HG03565 (cell line): ENCODE measurements around the gene BMPR1B.

Experiments used
- ATAC-seq: cut with Tn5 transposase; IDR thresholded peaks from one replicate; pipeline ENCODE4 v1.9.1; 2021; ENCODE audit warnings: mild to moderate bottlenecking, moderate library complexity; ENCODE audit not compliant: unreplicated experiment

The BMPR1B gene

GRCh38 chr4:94905511-94905910, 147.8 kb downstream of the BMPR1B start:
- ATAC-seq, result no peak

DNA sequence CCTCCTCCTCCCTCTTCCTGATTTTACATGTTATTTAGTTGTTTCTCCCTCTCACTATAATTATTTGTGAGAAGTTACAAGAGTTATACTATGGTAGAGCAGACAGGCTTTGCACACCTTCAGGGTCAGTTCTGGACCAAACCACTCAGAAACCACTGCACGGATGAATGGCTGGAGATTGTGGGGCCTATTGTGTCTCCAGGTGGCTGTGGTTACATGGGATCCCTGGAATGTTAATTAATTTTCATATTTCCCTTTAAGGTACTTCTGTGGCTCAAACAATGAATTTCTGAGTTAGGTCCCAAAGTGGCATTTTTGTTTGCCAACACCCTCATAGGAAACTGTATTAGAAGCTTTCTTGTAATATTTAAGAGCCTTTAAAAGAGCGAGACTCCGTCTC, 151.9 kb downstream of the BMPR1B start:
- no peak for ATAC-seq

- no peak for ATAC-seq
These were observed 153.4 kb downstream of the BMPR1B start for GRCh38 chr4:94911106-94911505.

- ATAC-seq, result no peak
These were observed 154.9 kb downstream of the BMPR1B start for GRCh38 chr4:94912606-94913005.

- ATAC-seq, result peak; percentile 49
These were observed 155.6 kb downstream of the BMPR1B start for GRCh38 chr4:94913316-94913715.

DNA sequence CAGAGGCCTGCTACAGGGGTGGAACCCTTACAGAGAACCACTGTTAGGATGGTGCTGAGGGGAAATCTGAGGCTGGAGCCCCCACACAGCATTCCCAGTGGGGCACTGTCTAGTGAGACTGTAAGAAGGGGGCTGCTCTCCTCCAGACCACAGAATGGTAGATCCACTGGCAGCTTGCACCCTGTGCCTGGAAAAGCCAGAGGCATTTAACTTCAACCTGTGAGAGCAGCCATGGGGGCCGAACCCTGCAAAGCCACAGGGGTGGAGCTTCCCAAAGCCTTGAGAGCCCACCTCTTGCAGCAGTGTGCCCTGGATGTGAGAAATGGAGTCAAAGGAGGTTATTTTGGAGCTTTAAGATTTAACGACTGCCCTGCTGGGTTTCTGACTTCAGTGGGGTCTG, 159.4 kb downstream of the BMPR1B start:
- ATAC-seq, result no peak

GRCh38 chr4:94918543-94918942, 160.8 kb downstream of the BMPR1B start:
- ATAC-seq, result no peak

- ATAC-seq, result no peak
These were observed 162.6 kb downstream of the BMPR1B start for GRCh38 chr4:94920369-94920768.

- no peak for ATAC-seq
These were observed 166.8 kb downstream of the BMPR1B start for GRCh38 chr4:94924566-94924965.

DNA sequence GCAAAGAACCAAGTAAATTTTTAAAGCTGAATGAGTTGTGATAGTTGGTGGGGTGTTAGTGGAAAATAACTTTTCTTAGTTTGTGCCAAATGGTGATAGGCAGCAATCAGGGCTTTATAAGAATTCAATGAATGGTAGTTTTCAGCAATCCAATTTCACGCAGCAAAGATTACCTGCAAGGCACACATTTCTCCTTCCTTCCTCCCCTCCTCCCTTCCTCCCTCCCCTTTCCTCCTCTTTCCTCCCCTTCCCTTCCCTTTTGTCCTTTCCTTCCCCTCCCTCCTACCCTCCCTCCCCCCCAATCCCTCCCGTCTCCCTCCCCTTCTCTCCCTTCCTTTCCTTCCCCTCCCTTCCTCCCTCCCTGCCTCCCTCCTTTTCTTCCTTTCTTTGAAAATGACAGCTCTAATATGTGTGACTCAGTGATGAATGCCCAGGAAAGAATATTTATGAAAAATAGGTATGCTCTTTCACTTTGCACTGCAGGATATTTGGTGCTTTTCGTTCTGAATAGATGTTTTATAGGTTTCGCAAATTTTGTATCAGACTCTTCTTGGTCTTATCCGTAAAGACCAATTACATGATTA, 168.1 kb downstream of the BMPR1B start:
- no peak for ATAC-seq

GRCh38 chr4:94926936-94927335, 169.2 kb downstream of the BMPR1B start:
- no peak for ATAC-seq

DNA sequence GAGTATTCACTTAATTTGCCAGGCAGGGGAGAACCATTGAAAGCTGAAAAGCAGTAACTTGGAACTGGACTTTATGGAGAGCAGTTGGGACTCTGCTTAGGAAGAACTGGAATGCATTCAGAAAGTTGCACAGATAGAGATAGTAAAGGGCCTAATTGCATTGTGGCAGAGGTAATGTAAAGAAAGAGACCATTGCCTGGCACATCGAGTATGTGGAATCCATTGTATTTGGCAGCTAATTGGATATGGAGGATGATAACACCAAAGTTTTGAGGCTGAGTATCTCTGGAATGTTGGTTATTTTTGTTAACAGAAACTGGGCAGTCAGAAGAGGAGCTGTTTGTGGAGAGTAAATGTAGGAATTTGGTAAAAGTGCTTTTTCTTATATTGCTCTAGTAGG, 169.9 kb downstream of the BMPR1B start:
- no peak for ATAC-seq

DNA sequence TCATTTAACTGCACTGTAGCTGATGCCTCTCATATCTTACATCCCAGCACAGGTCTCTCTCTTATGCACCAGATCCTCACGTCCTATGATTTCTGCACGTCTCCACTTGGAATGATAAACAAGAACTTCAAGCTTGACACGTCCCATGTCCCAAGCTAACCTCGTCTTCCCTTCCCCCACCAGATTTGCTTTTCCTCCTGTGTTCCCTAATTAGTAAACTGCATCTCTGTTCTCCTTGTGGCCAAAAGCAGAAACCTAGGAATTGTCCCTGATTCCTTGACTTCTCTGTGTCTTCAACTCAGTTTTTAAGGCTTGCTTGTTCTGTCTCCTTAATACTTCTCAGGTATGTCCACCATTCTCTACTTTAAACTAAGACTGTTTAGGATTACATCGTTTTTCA, 171.9 kb downstream of the BMPR1B start:
- no peak for ATAC-seq

DNA sequence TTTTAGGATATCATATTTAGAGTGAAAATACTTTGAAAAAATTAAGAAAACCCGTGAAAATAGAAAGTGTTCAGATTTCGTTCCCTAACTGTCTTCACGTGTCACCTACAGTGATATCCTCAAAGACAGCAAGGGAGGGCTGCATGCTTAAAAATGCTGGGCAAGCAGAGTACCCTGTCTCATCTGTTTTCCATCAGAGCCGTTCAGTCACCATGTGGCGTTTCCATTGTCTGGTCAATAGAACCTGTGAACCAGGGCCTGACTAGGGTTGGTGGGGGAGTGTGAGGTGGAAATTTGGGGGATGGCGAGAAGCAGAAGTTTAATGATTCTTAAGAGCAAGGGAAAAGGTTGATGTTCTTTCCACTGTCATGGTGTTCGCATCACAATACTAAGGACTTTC, 173.9 kb downstream of the BMPR1B start:
- ATAC-seq, result no peak

GRCh38 chr4:94932366-94932765, 174.6 kb downstream of the BMPR1B start:
- ATAC-seq, result no peak

GRCh38 chr4:94933799-94934198, 176.0 kb downstream of the BMPR1B start:
- no peak for ATAC-seq

DNA sequence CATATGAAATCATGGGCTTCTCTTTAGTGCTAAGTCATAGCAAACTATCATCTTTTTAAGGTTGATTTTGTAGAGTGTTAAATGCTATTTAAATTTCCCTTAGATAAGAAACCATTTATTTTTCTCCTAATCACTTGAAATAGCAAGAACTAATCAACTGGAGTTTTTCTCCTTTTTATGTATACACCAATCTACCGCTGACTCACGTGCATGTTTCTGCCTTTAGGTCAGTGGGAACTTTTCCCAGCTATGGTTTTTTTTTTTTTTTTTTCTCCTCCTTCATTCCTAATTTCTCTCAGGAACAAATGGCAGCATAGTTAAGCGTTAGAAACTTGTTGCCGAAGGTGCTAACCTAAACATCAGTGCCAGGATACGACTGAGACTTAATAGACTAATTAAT, 176.4 kb downstream of the BMPR1B start:
- ATAC-seq, result no peak

DNA sequence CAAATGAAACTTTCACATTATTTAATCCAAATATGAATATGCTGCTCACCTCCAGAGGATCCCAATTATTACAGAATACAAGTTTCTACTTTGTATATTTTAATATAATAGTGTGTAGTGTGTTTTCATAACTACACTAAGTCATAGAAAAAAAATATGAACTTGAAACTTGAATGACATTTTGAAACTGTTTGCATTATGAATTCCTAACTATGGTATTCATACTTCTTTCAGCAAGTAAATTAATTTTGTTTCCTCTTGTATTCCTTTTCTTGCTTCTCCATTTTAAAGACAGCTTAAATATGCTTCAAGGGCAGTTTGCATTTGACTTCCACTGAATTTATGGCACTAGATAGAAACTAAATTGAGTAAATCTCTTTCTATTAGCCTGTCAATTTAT, 177.1 kb downstream of the BMPR1B start:
- ATAC-seq, result no peak

- no peak for ATAC-seq
These were observed 179.1 kb downstream of the BMPR1B start for GRCh38 chr4:94936854-94937253.

DNA sequence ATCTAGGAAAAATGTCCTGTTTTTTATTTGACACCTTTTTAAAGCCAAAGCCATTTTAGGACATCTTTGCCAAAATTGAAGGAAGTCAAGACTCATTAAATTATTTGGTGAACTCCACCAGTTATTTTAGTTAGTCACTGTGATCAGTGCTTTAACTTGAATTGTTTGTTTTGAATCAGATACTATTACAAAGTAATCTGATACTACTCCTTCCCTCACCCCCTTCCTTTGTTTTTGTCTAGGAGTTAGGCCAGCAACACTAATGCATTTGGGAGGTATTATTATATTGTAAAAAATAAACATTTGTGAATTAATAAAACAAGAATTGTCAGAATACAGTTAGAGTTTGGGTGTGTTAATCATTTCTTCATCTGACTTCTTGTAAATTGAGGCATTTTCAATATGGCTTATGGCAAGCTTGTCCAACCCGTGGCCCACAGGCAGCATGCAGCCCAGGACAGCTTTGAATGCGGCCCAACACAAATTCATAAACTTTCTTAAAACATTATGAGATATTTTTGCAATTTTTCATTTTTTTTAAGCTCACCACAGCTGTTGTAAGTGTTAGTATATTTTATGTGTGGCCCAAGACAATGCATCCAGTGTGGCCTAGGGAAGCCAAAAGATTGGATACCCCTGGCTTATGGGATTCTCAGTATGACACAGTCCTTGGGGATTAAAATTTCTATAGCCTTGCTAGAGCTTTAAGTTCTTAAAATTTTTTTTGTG, 182.2 kb downstream of the BMPR1B start:
- ATAC-seq, result no peak

- ATAC-seq, result no peak
These were observed 182.8 kb downstream of the BMPR1B start for GRCh38 chr4:94940520-94940908.

DNA sequence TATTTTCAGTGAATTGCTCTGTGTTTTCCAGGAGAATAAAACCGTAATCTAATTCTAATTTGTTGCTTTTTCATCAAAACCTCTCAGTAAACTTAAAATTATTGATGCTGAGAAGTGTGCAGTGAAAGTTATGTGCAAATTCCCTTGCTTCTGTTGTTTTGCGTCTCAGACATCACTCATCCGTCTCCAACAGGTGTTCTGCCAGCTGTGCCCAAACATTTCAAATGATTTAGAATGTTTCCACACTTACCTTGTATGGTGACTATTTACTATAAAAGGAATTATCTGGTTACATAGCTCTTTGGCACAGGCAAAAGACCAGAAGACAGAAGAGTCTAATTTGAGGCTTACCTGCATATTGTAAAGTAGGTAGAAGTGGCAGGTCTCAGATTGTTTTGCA, 184.0 kb downstream of the BMPR1B start:
- ATAC-seq, result no peak

GRCh38 chr4:94944726-94945125, 187.0 kb downstream of the BMPR1B start:
- no peak for ATAC-seq
